Measurements from ENCODE around the gene LIMS1.

DNA sequence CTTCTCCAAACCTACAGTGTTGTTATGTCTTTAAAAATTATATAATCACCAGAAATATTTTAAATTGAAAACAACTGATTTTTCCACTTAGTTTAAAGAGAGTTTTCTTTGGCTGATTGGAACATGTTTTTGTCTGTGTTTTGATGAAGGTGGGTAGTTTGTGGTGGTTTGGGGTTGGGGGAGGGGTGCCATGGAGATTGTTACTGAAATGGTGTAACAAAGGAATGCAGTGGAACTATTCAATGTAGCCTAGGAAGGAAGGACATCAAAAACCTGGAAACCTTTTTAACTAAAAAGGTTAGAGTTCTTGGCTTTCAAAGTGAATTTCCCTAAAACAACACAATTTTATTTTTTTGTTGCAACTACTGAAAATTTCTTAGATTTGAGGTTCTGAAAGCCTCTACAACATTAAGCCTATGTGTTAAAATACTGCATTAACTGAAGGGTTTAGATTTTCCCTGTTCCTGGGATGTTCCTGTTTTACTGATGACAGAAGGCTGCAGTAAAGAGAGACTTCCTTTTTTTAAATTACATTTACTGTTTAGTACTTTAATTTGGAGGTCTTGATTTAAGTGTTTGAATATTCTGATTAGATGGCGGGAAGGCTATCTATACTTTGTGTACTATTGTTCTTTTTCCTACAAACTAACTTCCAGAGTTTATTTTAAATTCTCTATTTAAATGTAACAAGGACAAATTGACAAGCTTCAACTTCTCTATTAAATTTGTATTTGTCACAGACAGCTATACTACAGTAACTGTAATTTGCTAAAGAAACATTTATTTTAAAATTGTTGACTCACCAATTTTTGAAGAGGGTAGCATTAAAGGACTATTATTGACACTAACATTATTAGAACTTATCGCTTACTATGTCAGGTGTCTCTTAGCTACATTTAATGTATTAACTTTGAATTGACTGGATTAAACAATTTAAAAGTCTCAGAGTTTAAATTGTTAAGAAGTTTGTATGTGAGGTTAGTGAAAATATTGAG is 87.7 kb downstream of the LIMS1 start:
- no peak for TF ChIP-seq SP1 (IDR thresholded peaks at IDR 0.05)
- no peak for TF ChIP-seq HDGF (IDR thresholded peaks at IDR 0.05; ENCODE audit: borderline replicate concordance)
- TF ChIP-seq FOXM1 (IDR thresholded peaks at IDR 0.05; ENCODE audit: borderline replicate concordance) = no peak
- no peak for TF ChIP-seq FOXK2 (IDR thresholded peaks at IDR 0.05)
- no peak for TF ChIP-seq L3MBTL2 (conservative IDR thresholded peaks at IDR 0.05)
- TF ChIP-seq ZNF384 (IDR thresholded peaks at IDR 0.05) = no peak
- no peak for TF ChIP-seq BHLHE40 (IDR thresholded peaks at IDR 0.05; ENCODE audit: borderline replicate concordance)
- no peak for TF ChIP-seq SUZ12 (IDR thresholded peaks at IDR 0.05)
- TF ChIP-seq, protein P1, sequence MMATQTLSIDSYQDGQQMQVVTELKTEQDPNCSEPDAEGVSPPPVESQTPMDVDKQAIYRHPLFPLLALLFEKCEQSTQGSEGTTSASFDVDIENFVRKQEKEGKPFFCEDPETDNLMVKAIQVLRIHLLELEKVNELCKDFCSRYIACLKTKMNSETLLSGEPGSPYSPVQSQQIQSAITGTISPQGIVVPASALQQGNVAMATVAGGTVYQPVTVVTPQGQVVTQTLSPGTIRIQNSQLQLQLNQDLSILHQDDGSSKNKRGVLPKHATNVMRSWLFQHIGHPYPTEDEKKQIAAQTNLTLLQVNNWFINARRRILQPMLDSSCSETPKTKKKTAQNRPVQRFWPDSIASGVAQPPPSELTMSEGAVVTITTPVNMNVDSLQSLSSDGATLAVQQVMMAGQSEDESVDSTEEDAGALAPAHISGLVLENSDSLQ (IDR thresholded peaks at IDR 0.05) = no peak
- no peak for TF ChIP-seq TARDBP (IDR thresholded peaks at IDR 0.05)
- no peak for TF ChIP-seq FOXA1 (IDR thresholded peaks at IDR 0.05)
- no peak for TF ChIP-seq ARNT (IDR thresholded peaks at IDR 0.05)
- TF ChIP-seq LEF1 (IDR thresholded peaks at IDR 0.05; ENCODE audit: borderline replicate concordance) = no peak
- TF ChIP-seq NFRKB (IDR thresholded peaks at IDR 0.05) = no peak
